ENCODE results near the gene CD47. TPM values are rescaled to one million over a fixed set of nuclear protein-coding genes. Genes with fewer than 3 reads are reported as not detected.

Gene CD47
- total and polyA plus RNA-seq, 2 of the 13 experiments (the other 11 are each of a cell fraction or from before 2014, with no cell fraction given): 3.3 to 6.5 TPM

DNA sequence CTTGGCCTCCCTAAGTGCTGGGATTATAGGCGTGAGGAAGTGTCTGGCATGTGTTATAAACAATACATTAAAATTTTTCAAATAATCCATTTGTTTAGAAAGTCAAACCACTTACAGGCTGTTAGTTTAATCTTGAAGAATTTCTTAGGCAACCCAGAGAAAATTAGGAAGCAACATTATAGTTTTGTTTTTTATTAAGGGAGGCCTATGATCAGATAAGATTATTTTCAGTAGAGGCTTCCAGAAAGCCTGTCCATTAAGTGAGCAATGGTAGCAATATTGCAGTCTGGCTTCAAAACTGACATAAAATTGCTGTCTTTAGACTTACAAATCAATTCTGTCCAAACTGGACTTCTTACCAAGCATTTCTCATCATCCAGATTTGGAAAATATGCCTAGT lies 49.6 kb downstream of the CD47 start:
- H3K4me2 ChIP-seq (ENCODE audit: low read depth, low read length): no peak overlapping the region
- H3K27me3 ChIP-seq (ENCODE audit: control insufficient read depth in 1 of 2, insufficient read depth in 2 of 2, low read length in 2 of 2): no peaks in the 10 kb centered on the region; a peak in 1 of 5 replicates
- TF ChIP-seq DMTF1 (CRISPR knock-in tag; IDR thresholded peaks at IDR 0.05) (no peak), CC2D1A (CRISPR knock-in tag; IDR thresholded peaks at IDR 0.05) (no peak), CAMTA2 (CRISPR knock-in tag; IDR thresholded peaks at IDR 0.05; ENCODE audit: borderline replicate concordance) (no peak)
- TF ChIP-seq, protein P1, sequence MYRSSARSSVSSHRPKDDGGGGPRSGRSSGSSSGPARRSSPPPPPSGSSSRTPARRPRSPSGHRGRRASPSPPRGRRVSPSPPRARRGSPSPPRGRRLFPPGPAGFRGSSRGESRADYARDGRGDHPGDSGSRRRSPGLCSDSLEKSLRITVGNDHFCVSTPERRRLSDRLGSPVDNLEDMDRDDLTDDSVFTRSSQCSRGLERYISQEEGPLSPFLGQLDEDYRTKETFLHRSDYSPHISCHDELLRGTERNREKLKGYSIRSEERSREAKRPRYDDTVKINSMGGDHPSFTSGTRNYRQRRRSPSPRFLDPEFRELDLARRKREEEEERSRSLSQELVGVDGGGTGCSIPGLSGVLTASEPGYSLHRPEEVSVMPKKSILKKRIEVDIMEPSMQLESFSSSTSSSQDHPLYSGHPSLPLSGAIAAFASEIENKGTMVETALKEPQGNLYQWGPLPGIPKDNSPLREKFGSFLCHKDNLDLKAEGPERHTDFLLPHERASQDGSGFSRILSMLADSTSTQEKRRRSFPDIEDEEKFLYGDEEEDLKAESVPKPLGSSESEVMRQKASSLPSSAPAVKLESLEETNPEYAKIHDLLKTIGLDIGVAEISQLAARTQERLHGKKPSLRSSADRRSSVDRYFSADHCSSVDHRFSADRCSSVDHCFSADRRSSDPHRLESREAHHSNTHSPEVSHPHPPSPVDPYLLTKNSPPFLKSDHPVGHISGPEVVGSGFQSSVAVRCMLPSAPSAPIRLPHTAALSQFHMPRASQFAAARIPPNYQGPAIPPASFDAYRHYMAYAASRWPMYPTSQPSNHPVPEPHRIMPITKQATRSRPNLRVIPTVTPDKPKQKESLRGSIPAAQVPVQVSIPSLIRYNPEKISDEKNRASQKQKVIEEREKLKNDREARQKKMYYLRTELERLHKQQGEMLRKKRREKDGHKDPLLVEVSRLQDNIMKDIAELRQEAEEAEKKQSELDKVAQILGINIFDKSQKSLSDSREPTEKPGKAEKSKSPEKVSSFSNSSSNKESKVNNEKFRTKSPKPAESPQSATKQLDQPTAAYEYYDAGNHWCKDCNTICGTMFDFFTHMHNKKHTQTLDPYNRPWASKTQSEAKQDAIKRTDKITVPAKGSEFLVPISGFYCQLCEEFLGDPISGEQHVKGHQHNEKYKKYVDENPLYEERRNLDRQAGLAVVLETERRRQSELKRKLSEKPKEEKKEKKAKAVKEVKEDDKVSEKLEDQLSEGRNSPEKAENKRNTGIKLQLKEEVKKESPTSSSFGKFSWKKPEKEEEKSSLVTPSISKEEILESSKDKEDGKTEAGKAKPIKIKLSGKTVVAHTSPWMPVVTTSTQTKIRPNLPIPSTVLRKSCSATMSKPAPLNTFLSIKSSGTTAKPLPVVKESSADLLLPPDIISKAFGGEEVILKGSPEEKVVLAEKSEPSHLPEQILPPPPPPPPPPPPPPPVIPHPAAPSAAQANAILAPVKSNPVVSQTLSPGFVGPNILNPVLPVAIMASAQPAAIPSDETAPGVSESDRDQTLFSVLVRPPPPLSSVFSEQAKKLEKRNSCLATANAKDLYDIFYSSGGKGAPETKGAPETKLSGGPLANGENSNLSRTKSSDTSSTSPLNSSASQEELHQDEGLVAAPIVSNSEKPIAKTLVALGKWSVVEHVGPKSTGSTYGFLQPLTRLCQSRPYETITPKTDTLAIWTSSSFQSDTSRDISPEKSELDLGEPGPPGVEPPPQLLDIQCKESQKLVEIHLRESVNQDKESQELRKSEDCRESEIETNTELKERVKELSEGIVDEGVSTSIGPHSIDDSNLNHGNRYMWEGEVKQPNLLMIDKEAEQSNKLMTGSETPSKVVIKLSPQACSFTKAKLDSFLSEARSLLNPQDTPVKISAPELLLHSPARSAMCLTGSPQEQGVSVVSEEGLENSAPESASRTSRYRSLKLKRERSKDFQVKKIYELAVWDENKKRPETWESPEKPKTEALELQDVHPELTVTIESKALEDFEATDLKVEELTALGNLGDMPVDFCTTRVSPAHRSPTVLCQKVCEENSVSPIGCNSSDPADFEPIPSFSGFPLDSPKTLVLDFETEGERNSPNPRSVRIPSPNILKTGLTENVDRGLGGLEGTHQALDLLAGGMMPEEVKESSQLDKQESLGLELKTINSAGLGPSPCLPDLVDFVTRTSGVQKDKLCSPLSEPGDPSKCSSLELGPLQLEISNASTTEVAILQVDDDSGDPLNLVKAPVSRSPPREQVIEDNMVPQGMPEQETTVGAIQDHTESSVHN (CRISPR knock-in tag; IDR thresholded peaks at IDR 0.05): no peak
- no peaks in the 10 kb centered on the region for H4K20me1 ChIP-seq (ENCODE audit: insufficient read depth, low read length)
- no peaks in the 10 kb centered on the region for H3K4me1 ChIP-seq (ENCODE audit: insufficient read depth, low read length)
- no peak overlapping the region for H3K4me3 ChIP-seq (replicated peaks in 1 of 3; ENCODE audit: insufficient read depth in 1 of 3, low read depth in 2 of 3, low read length in 3 of 3)
- DNase-seq (ENCODE audit: low spot score) (no peak), FAIRE-seq (no peak), ATAC-seq (no peak)
- intact Hi-C loops (cut with micrococcal nuclease; ENCODE audit: unreplicated experiment) (no loop called here), in situ Hi-C loops (cut with HindIII; ENCODE audit: extremely low pct_ligation_motif_present, low pct_unique_long_range_greater_than_20kb) (no loop called here)
- POLR2A ChIA-PET: no interaction called here
- CTCF ChIA-PET (ENCODE audit: low intra/inter-chr PET ratio, low total read pairs): no interaction called here
- H3K27ac ChIP-seq (ENCODE audit: extremely low read length, insufficient read depth, low read length): no peak overlapping the region
- no peaks in the 10 kb centered on the region for H3K9me3 ChIP-seq (ENCODE audit: low read length)
- H3K36me3 ChIP-seq (replicated peaks in 1 of 2; ENCODE audit: control insufficient read depth in 1 of 2, insufficient read depth in 2 of 2, low read length in 2 of 2): no peaks in the 10 kb centered on the region
- no peak overlapping the region for H2AFZ ChIP-seq (ENCODE audit: low read length)
- WGBS (ENCODE audit: low lambda C conversion rate): 48% methylated on average over 1 of the region's 1 CpG
- H3K79me2 ChIP-seq (ENCODE audit: insufficient read depth, low read length): no peaks in the 10 kb centered on the region
- H3K9ac ChIP-seq (ENCODE audit: insufficient read depth, low read depth, low read length): no peak overlapping the region
- BruUV-seq (replicated peaks): no TSS peak
